ENCODE data around the gene INTS3. TPM values are rescaled to one million over a fixed set of nuclear protein-coding genes. Genes with fewer than 3 reads are reported as not detected.
"Not testable (repeated sequence)": the region's sequence is repeated elsewhere in the genome, so short reads cannot be mapped to it uniquely, and the experiment has no call there.

INTS3 gene
- total RNA-seq, 2 experiments from 2014 or later = 53.6 to 57.2 TPM

DNA sequence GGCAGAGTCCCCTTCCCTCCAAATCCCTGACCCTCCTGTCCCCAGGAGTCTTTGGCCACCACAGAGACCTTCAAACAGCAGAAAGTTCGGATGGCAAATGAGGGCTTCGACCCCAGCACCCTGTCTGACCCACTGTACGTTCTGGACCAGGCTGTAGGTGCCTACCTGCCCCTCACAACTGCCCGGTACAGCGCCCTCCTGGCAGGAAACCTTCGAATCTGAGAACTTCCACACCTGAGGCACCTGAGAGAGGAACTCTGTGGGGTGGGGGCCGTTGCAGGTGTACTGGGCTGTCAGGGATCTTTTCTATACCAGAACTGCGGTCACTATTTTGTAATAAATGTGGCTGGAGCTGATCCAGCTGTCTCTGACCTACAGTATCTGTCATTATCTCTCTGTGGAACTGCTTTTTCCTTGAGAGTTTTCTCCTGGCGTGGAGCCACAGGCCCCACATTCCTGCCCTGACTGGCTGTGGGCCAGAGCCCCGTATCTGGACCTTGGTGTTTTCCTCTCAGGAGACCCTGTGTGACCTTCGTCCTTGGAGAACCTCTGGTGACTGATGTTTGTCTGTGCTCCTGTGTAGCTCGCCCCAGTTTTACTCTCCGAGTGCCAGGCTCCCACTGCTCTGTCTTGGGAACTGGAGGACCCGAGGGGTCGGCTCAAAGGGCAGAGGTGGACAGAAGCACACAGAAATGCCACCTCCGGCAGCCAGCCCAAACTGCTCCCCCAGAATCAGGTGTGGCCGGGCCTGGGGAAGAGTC lies 52.1 kb downstream of the INTS3 start:
- no peaks in the 10 kb centered on the region for H3K9me3 Mint-ChIP-seq
- POLR2A ChIA-PET = no interaction called here
- ATAC-seq (ENCODE audit: low read depth) = no peak
- no peak overlapping the region for H3K4me3 Mint-ChIP-seq
- no peaks in the 10 kb centered on the region for H3K27me3 Mint-ChIP-seq
- peaks cover 20% of the 10 kb centered on the region for H3K4me1 Mint-ChIP-seq
- peak; percentile 25 for DNase-seq
- H3K36me3 Mint-ChIP-seq = peaks cover 21% of the 10 kb centered on the region
- H3K27ac Mint-ChIP-seq = no peak overlapping the region

DNA sequence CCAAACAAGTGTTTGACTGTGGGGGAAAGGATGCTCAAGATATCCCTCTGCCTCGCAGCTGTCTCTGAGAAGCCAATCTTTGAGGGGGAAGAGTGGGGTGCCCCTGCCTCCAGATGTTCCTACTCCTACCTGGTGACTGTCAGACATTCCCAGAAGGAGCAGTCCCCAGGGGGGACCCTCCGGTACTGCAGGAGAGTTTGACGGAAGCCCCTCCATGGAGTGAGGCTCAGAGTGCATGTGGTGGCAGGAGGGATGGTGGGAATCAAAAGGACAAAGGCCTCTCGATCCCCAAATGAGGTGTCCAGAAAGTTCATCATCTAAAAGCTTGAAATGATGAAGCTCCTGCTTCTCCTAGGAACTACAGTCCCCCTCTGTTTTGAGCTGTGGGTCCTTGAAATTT lies 52.7 kb downstream of the INTS3 start:
- ATAC-seq (ENCODE audit: low read depth) (no peak), DNase-seq (no peak)
- Mint-ChIP-seq H3K9me3 (no peaks in the 10 kb centered on the region), H3K36me3 (peaks cover 21% of the 10 kb centered on the region), H3K27me3 (no peaks in the 10 kb centered on the region), H3K4me3 (no peak overlapping the region), H3K27ac (no peak overlapping the region), H3K4me1 (peaks cover 20% of the 10 kb centered on the region)
- POLR2A ChIA-PET = interaction anchor here (0.9 kb wide), 1 partner anchor 53 kb away, joined by 6 read pairs; the partner anchor contains the start of gene INTS3

- peaks cover 13% of the 10 kb centered on the region for H3K36me3 Mint-ChIP-seq
- H3K4me3 Mint-ChIP-seq = peak overlapping the region; percentile 94
- H3K4me1 Mint-ChIP-seq; POLR2A ChIA-PET; H3K27me3 Mint-ChIP-seq; DNase-seq; H3K9me3 Mint-ChIP-seq; ATAC-seq (ENCODE audit: low read depth): not testable (repeated sequence)
- H3K27ac Mint-ChIP-seq = peak overlapping the region; percentile 97
Measured at GRCh38 chr1:153782648-153783047, 54.8 kb downstream of the INTS3 start.

- POLR2A ChIA-PET = interaction anchor here (0.6 to 1.8 kb wide), 14 partner anchors 8 to 681 kb away, joined by 3 to 10 read pairs (median 4); partner anchors contain the start of genes CREB3L4, INTS3, JTB and SLC27A3
- Mint-ChIP-seq H3K36me3 (peaks cover 12% of the 10 kb centered on the region), H3K4me3 (peak overlapping the region; percentile 94), H3K27me3 (no peaks in the 10 kb centered on the region), H3K9me3 (no peaks in the 10 kb centered on the region), H3K27ac (peak overlapping the region; percentile 97), H3K4me1 (peaks cover 12% of the 10 kb centered on the region)
- DNase-seq = peak; percentile 96
- ATAC-seq (ENCODE audit: low read depth) = peak; percentile 98
Measured at GRCh38 chr1:153783233-153784190, 55.7 kb downstream of the INTS3 start.

DNA sequence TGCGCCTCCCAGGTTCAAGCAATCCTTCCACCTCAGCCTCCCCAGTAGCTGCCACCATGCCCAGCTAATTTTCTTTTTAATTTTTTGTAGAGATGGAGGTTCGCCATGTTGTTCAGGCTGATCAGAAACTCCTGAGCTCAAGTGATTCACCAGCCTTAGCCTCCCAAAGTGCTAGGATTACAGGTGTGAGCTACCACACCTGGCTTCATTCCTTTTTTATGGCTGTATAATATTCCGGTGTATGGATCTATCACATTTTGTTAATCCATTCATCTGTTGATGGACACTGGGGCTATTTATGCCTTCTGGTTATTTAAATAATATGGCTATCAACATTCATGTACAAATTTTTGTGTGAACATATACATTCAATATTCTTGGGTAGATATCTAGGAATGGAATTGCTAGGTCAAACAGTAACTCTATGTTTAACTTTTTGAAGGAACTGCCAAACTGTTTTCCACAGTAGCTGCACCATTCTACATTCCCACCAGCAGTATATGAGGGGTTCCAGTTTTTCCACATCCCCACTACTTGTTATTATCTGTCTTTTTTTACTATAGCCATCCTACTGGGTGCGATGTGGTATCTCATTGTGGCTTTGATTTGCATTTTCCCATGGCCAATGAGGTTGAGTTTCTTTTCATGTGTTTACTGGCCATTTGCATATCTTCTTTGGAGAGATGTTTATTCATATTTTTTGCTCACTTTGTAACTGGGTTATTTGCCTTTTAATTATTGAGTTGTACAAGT lies 58.4 kb downstream of the INTS3 start:
- Mint-ChIP-seq H3K27me3 (no peaks in the 10 kb centered on the region), H3K27ac (no peak overlapping the region), H3K9me3 (no peaks in the 10 kb centered on the region), H3K4me1 (peaks cover 32% of the 10 kb centered on the region), H3K36me3 (peaks cover 7% of the 10 kb centered on the region), H3K4me3 (no peak overlapping the region)
- ATAC-seq (ENCODE audit: low read depth) (no peak), DNase-seq (no peak)
- POLR2A ChIA-PET = interaction anchor here (0.7 kb wide), 2 partner anchors 113 to 184 kb away, joined by 4 read pairs; no protein-coding TSS in a partner anchor

DNA sequence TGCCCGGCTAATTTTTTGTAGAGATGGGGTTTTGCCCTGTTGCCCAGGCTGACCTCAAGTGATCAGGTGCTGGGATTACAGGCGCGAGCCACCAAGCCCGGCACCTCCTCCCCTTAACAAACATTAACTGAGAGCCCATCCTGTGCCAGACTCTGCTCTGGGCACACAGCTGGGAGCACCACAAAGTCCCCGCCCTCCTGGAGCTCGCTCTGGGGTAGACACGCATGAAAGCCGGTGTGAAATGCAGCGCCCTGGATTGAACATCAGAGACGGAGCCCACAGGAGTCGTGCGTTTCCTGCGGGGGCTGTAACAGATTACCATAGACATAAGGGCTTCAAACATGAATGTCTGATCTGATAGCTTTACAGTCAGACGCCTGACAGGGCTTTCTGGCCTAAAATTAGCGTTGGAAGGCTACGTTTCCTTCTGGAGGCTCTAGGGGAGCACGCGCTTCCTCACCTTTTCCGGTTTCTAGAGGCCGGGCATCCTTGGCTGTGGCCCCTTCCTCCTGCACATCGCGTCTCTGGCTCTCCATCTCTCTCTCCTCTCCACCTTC lies 61.7 kb downstream of the INTS3 start:
- Mint-ChIP-seq H3K4me3 (peak overlapping the region; percentile 80), H3K36me3 (peaks cover 6% of the 10 kb centered on the region), H3K27ac (peak overlapping the region; percentile 89), H3K9me3 (no peaks in the 10 kb centered on the region), H3K27me3 (no peaks in the 10 kb centered on the region), H3K4me1 (peaks cover 42% of the 10 kb centered on the region)
- DNase-seq (peak; percentile 43), ATAC-seq (ENCODE audit: low read depth) (peak; percentile 31)
- POLR2A ChIA-PET = interaction anchor here (1.0 to 2.7 kb wide), 6 partner anchors 13 to 201 kb away, joined by 3 to 17 read pairs (median 4); partner anchors contain the start of genes DENND4B, JTB, RPS27 and SLC27A3

DNA sequence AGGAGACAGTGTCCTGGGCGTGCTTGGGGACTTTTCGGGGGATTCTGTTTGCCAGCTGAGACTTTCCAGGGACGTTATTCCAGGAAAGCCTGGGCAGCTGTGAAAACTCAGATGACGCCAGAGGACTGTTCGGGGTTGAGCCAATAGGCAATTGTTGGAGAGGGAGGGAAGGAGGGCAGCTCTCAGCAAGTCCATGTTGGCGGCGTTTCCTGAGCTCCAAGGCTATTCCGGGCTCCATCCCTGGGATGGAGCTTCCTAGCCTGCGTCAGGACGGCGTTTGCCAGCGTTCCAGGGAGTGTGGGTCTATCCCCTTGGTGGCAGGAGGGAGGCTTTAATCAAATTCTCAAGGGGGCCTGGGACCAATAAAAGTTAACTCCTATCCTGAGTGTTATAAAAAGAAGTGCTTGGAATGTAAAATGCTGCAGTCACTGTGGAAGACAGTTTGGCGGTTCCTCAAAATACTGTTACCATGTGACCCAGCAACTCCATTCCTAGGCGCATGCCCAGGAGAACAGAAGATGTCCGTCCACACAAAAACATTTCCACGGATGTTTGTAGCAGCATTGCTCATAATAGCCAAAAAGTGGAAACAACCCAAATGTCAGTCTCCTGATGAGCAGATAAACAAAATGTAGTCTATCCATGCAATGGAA lies 62.6 kb downstream of the INTS3 start:
- peaks cover 47% of the 10 kb centered on the region for H3K4me1 Mint-ChIP-seq
- H3K4me3 Mint-ChIP-seq = peak overlapping the region; percentile 80
- H3K9me3 Mint-ChIP-seq = no peaks in the 10 kb centered on the region
- no peaks in the 10 kb centered on the region for H3K27me3 Mint-ChIP-seq
- peaks cover 6% of the 10 kb centered on the region for H3K36me3 Mint-ChIP-seq
- peak; percentile 27 for DNase-seq
- no peak for ATAC-seq (ENCODE audit: low read depth)
- POLR2A ChIA-PET = interaction anchor here (1.0 to 2.7 kb wide), 7 partner anchors 14 to 200 kb away, joined by 3 to 17 read pairs (median 4); partner anchors contain the start of genes CREB3L4, DENND4B, JTB and RPS27
- peak overlapping the region; percentile 89 for H3K27ac Mint-ChIP-seq

GRCh38 chr1:153790966-153791647 lies 63.3 kb downstream of the INTS3 start:
- Mint-ChIP-seq H3K9me3 (no peaks in the 10 kb centered on the region), H3K36me3 (peaks cover 6% of the 10 kb centered on the region), H3K4me3 (peak overlapping the region; percentile 80), H3K27ac (peak overlapping the region; percentile 89), H3K4me1 (peaks cover 50% of the 10 kb centered on the region), H3K27me3 (no peaks in the 10 kb centered on the region)
- POLR2A ChIA-PET = interaction anchor here (1.0 to 2.7 kb wide), 5 partner anchors 8 to 199 kb away, joined by 3 to 17 read pairs (median 3); partner anchors contain the start of genes CREB3L4, RPS27 and SLC27A3
- ATAC-seq (ENCODE audit: low read depth) (peak; percentile 89), DNase-seq (peak; percentile 43)

DNA sequence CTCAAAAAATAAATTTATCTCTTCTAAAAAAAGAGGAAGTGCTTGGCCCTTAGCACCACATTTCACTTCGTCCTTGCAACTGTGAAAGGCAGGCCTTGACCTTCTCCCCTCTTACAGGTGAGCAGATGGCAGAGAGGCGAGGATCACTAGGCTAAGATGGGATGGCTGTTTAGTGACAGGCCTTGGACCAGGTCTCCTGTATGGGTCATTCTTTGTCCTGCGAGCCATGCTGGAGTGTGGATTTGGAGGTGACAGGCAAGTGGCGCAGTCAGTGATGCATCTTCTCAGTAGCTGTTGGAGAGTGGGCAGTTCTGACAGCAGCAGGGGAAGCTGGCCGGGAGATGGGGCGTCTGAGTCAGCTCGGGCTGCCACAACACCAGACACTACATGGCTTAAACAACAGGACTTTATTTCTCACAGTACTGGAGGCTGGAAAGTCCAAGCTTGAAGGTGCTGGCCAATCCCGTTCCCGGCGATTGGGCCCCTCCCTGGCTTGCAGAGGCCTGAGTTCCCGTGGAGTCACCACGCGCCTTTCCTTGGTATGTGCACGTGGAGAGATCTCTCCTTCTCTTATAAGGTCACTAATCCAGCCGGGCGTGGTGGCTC lies 63.9 kb downstream of the INTS3 start:
- peak overlapping the region; percentile 80 for H3K4me3 Mint-ChIP-seq
- no peaks in the 10 kb centered on the region for H3K27me3 Mint-ChIP-seq
- DNase-seq (peak; percentile 34), ATAC-seq (ENCODE audit: low read depth) (no peak)
- no peaks in the 10 kb centered on the region for H3K9me3 Mint-ChIP-seq
- POLR2A ChIA-PET = interaction anchor here (1.0 to 2.9 kb wide), 6 partner anchors 8 to 199 kb away, joined by 3 to 17 read pairs (median 4); partner anchors contain the start of genes CREB3L4, RPS27 and SLC27A3
- H3K4me1 Mint-ChIP-seq = peaks cover 56% of the 10 kb centered on the region
- H3K36me3 Mint-ChIP-seq = peaks cover 4% of the 10 kb centered on the region
- peak overlapping the region; percentile 89 for H3K27ac Mint-ChIP-seq

DNA sequence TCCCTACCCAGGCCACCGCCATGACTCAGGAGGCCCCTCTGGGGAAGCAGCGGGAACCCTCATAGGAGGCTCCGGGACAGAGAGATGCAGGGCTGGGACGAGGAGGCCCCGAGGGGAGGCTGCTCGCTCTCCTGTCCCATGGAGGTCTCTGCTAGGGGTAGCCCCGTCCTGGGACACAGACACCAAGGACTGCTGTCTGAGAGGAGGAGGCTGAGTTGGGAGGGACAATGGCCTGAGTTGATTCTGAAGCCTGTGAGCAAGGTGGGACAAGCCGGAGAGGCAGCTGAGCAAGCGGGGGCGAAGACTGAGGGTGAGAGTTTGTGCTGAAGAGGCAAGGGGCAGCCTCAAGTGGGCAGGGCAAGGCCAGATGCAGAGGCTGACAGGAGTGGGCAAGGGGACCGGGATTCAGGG lies 64.8 kb downstream of the INTS3 start:
- Mint-ChIP-seq H3K36me3 (peaks cover 4% of the 10 kb centered on the region), H3K4me1 (peaks cover 62% of the 10 kb centered on the region), H3K27ac (peak overlapping the region; percentile 71), H3K9me3 (no peaks in the 10 kb centered on the region), H3K27me3 (no peaks in the 10 kb centered on the region), H3K4me3 (no peak overlapping the region)
- POLR2A ChIA-PET = interaction anchor here (0.9 to 2.9 kb wide), 3 partner anchors 9 to 198 kb away, joined by 3 to 9 read pairs (median 7); partner anchors contain the start of genes RPS27 and SLC27A3
- ATAC-seq (ENCODE audit: low read depth) (no peak), DNase-seq (peak; percentile 25)

All from activated naive CD8-positive, alpha-beta T cell treated with anti-CD3 and anti-CD28 coated beads, Interleukin-2, amount 10 ng/mL, durations not matched to agents 7 days and 5 days (primary cell).